C4-2B (cell line): ENCODE measurements around the gene CSRP1.

Experiments used
- CTCF ChIP-seq: fragments of 450-650 bp; conservative IDR thresholded peaks from 2 replicates; pipeline ENCODE4 v1.5.1; 2017; ENCODE audit warnings: mild to moderate bottlenecking
- ZFX ChIP-seq: fragments of 450-650 bp; IDR thresholded peaks from 2 replicates; pipeline ENCODE4 v1.6.1; 2017

DNA sequence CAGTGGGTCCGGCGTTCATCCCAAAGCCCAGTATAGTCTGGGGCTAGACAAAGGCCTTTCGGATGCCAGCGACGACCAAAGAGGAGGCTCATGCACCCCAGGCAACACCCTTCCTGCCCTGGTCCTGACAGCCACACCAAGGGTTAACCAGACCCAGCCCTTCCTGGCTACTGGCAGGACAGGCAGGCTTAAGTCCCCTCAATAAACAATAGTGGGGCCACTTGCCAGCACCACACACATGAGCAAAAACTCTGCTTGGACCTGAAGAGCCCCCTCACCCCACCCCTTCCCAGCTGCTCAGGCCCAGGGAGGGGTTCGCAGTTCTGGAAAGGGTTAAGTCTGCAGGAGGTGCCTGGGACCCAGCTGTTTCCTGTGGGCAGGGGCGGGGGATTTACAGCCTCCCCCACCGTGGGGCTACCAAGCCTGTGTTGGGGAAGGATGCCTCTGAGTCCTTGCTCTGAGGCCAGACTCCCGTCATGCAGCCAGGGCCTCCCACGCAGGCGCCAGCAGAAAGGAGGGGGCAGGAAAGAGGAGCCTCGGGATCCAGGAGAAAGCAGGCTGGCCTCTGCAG, 56.1 kb downstream of the CSRP1 start:
- TF ChIP-seq CTCF (no peak), ZFX (no peak)
